HEK293T (cell line): ENCODE measurements around the gene C20orf144.

Experiments used
- ARNT ChIP-seq: fragments of 450-650 bp; IDR thresholded peaks from 2 replicates; pipeline ENCODE4 v1.6.1; 2017; ENCODE audit warnings: mild to moderate bottlenecking
- BHLHE40 ChIP-seq: fragments of 450-650 bp; IDR thresholded peaks from 2 replicates; pipeline ENCODE4 v1.6.1; 2016; ENCODE audit warnings: mild to moderate bottlenecking, moderate library complexity, borderline replicate concordance
- ELF4 ChIP-seq: fragments of 450-650 bp; IDR thresholded peaks from 2 replicates; pipeline ENCODE4 v1.6.1; 2017; ENCODE audit warnings: antibody characterized with exemption
- FOXK2 ChIP-seq: fragments of 450-650 bp; IDR thresholded peaks from 2 replicates; pipeline ENCODE4 v1.6.1; 2016; ENCODE audit warnings: mild to moderate bottlenecking
- FOXM1 ChIP-seq: fragments of 450-650 bp; IDR thresholded peaks from 2 replicates; pipeline ENCODE4 v1.6.1; 2017; ENCODE audit warnings: mild to moderate bottlenecking, borderline replicate concordance
- HDGF ChIP-seq: fragments of 450-650 bp; IDR thresholded peaks from 2 replicates; pipeline ENCODE4 v1.6.1; 2017; ENCODE audit warnings: antibody characterized with exemption, borderline replicate concordance
- NFRKB ChIP-seq: fragments of 450-650 bp; IDR thresholded peaks from 2 replicates; pipeline ENCODE4 v1.6.1; 2016; ENCODE audit warnings: mild to moderate bottlenecking, moderate library complexity
- SUZ12 ChIP-seq: fragments of 450-650 bp; IDR thresholded peaks from 2 replicates; pipeline ENCODE4 v1.6.1; 2016; ENCODE audit warnings: mild to moderate bottlenecking
- TARDBP ChIP-seq: fragments of 450-650 bp; IDR thresholded peaks from 2 replicates; pipeline ENCODE4 v1.6.1; 2016
- ZNF384 ChIP-seq: fragments of 450-650 bp; IDR thresholded peaks from 2 replicates; pipeline ENCODE4 v1.6.1; 2016
- TF ChIP-seq, protein P1 (sequence below): fragments of 450-650 bp; IDR thresholded peaks from 2 replicates; pipeline ENCODE4 v1.6.1; 2016

DNA sequence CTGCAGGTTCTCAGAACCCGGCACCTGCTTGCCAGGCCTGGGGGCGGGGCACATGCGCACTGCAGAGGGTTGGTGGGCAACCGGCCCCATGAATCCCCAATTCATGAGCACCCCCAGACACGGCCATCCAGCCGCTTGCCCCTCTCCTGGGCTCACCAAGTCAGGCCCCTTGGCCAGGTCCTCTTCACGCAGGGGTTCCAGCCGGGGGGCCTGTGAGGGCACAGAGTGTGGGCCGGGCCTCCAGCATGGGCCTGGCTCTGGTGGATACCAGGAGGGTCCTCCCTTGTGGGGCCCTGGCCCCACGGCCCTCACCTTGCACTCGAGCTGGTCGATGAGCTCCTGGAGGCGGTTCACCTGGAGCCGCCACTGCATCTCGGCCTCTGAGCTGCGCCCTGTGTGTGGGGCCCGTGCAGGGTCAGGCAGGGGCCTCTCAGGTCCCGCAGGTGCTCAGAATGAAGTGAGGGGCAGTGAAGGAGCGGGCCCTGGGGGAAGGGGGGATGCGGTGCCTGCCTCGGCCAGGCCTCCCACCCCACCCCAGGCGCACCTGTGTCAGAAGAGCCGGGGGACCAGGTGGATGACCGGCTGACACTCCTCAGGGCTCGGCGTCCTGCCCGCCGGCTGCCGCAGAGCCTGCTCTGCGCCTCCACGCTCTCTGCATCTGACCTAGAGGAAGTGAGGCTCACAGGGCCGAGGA, 2.6 kb upstream of the C20orf144 start:
- no peak for TF ChIP-seq FOXM1
- TF ChIP-seq ARNT = no peak
- no peak for TF ChIP-seq BHLHE40
- TF ChIP-seq TARDBP = no peak
- TF ChIP-seq, protein P1, sequence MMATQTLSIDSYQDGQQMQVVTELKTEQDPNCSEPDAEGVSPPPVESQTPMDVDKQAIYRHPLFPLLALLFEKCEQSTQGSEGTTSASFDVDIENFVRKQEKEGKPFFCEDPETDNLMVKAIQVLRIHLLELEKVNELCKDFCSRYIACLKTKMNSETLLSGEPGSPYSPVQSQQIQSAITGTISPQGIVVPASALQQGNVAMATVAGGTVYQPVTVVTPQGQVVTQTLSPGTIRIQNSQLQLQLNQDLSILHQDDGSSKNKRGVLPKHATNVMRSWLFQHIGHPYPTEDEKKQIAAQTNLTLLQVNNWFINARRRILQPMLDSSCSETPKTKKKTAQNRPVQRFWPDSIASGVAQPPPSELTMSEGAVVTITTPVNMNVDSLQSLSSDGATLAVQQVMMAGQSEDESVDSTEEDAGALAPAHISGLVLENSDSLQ = no peak
- TF ChIP-seq NFRKB = no peak
- TF ChIP-seq ZNF384 = no peak
- no peak for TF ChIP-seq FOXK2
- TF ChIP-seq HDGF = no peak
- TF ChIP-seq ELF4 = no peak
- TF ChIP-seq SUZ12 = no peak
